Tongue (tissue), 2 donors: ENCODE results near the gene C10orf53. TPM values are rescaled to one million over a fixed set of nuclear protein-coding genes. Genes with fewer than 3 reads are reported as not detected.
"Not testable (repeated sequence)": the region's sequence is repeated elsewhere in the genome, so short reads cannot be mapped to it uniquely, and the experiment has no call there.

Experiments used
- DNase-seq: peaks from one replicate; pipeline ENCODE4 v3.0.0-alpha.2; 2015
- total RNA-seq: library from RNA; depleted of rRNA; stranded (reverse); fragments of >200 nt; gene quantifications from one replicate; pipeline ENCODE4 v1.2.3, GENCODE V29; 2014

Gene C10orf53
- total RNA-seq, 1 donor from 2014 or later, result not detected

- no peak for DNase-seq
These were observed 26.8 kb upstream of the C10orf53 start for GRCh38 chr10:49652421-49653272.

GRCh38 chr10:49653273-49653929, 26.1 kb upstream of the C10orf53 start:
- DNase-seq, result no peak

GRCh38 chr10:49654036-49654693, 25.3 kb upstream of the C10orf53 start:
- DNase-seq, result no peak

- DNase-seq, result no peak
These were observed 24.4 kb upstream of the C10orf53 start for GRCh38 chr10:49655099-49655498.

GRCh38 chr10:49656845-49657493, 22.5 kb upstream of the C10orf53 start:
- no peak for DNase-seq

- no peak for DNase-seq
These were observed 21.8 kb upstream of the C10orf53 start for GRCh38 chr10:49657606-49658005.

GRCh38 chr10:49661140-49661856, 18.2 kb upstream of the C10orf53 start:
- no peak for DNase-seq

- no peak for DNase-seq
These were observed 17.2 kb upstream of the C10orf53 start for GRCh38 chr10:49662169-49662830.

GRCh38 chr10:49663596-49663995, 15.9 kb upstream of the C10orf53 start:
- no peak for DNase-seq

- no peak for DNase-seq
These were observed 15.2 kb upstream of the C10orf53 start for GRCh38 chr10:49664006-49664841.

- no peak for DNase-seq
These were observed 14.6 kb upstream of the C10orf53 start for GRCh38 chr10:49664842-49665355.

- DNase-seq, result no peak
These were observed 13.3 kb upstream of the C10orf53 start for GRCh38 chr10:49666054-49666615.

GRCh38 chr10:49666685-49667084, 12.8 kb upstream of the C10orf53 start:
- no peak for DNase-seq

GRCh38 chr10:49667991-49668390, 11.5 kb upstream of the C10orf53 start:
- no peak for DNase-seq

- DNase-seq, result no peak
These were observed 10.8 kb upstream of the C10orf53 start for GRCh38 chr10:49668684-49669083.

- DNase-seq, result no peak
These were observed 498 bp upstream of the C10orf53 start for GRCh38 chr10:49678827-49679479.

- DNase-seq, result not testable (repeated sequence)
These were observed 3.0 kb downstream of the C10orf53 start for GRCh38 chr10:49682449-49682848.

GRCh38 chr10:49682879-49683278, 3.4 kb downstream of the C10orf53 start:
- no peak for DNase-seq

GRCh38 chr10:49686651-49687050, 7.2 kb downstream of the C10orf53 start:
- no peak for DNase-seq
